Endothelial cell of umbilical vein (primary cell): ENCODE measurements around the gene GSE1. TPM values are rescaled to one million over a fixed set of nuclear protein-coding genes. Genes with fewer than 3 reads are reported as not detected.

ENCODE experiments used
- BruUV-seq: library from RNA; stranded (reverse); fragments of 400-500 nt; replicated peaks from 2 replicates; lab custom pipeline; 2021; lab: Mats Ljungman, UMichigan
- CTCF ChIA-PET: fragments of 300-600, 350-600 bp; sonication (Branson Sonifier 250); formaldehyde crosslinking; loops from one replicate; lab custom pipeline; 2021; ENCODE audit warnings: antibody characterized with exemption, inconsistent platforms; lab: Charles Lee
- POLR2A ChIA-PET: fragments of 300-600, 350-600 bp; sonication (Branson Sonifier 250); formaldehyde crosslinking; loops from one replicate; lab custom pipeline; 2021; ENCODE audit warnings: antibody characterized with exemption, inconsistent platforms; lab: Charles Lee
- DNase-seq: peaks from one replicate; pipeline ENCODE4 v3.0.0-alpha.2; 2011; ENCODE audit warnings: low read depth, low spot score
- FAIRE-seq: peaks from 2 replicates; lab custom pipeline; 2011; peaks lifted over from hg19 to GRCh38; lab: Jason Lieb, UNC
- H2AFZ ChIP-seq: 2 replicates; pipeline ENCODE4 v1.6.0; 2012; ENCODE audit warnings: low read depth, low read length, control low read depth, inconsistent platforms
- H3K27ac ChIP-seq: 2 replicates; pipeline ENCODE4 v1.5.1; 2011; ENCODE audit warnings: low read depth, mild to moderate bottlenecking, control low read depth, low read length, moderate library complexity; ENCODE audit not compliant: insufficient read depth
- H3K27me3 ChIP-seq, 2 experiments: 2 replicates each; pipeline versions ENCODE4 v1.6.0 to v1.6.1; 2011; ENCODE audit warnings: low read length in 2 of 2, mixed read lengths in 1 of 2; ENCODE audit not compliant: control insufficient read depth in 2 of 2, insufficient read depth in 2 of 2
- H3K36me3 ChIP-seq, 2 experiments: 2 replicates in 1 of 2; 3 replicates in 1 of 2; pipeline ENCODE4 v1.5.1; 2011; ENCODE audit warnings: low read length in 2 of 2, mild to moderate bottlenecking in 1 of 2, moderate library complexity in 1 of 2; ENCODE audit not compliant: control insufficient read depth in 2 of 2, insufficient read depth in 2 of 2; ENCODE audit errors: extremely low read depth in 1 of 2
- H3K4me1 ChIP-seq: 3 replicates; pipeline ENCODE4 v1.5.1; 2011; ENCODE audit warnings: mild to moderate bottlenecking, low read length; ENCODE audit not compliant: control insufficient read depth, insufficient read depth; ENCODE audit errors: extremely low read depth
- H3K4me2 ChIP-seq: 2 replicates; pipeline ENCODE4 v1.6.1; 2011; ENCODE audit warnings: low read length, control low read depth, mixed read lengths; ENCODE audit not compliant: insufficient read depth
- H3K4me3 ChIP-seq, 3 experiments: fragments of 200-600 bp in 1 of 3; sonication (generic), shearing (Covaris generic) in 1 of 3; replicated peaks in 1 of 3; 2 replicates each; pipeline ENCODE4 v1.5.1; 2011 to 2016; ENCODE audit warnings: control low read depth in 3 of 3, low read length in 3 of 3, mild to moderate bottlenecking in 2 of 3, inconsistent platforms in 1 of 3, low read depth in 1 of 3, moderate library complexity in 1 of 3; ENCODE audit not compliant: insufficient read depth in 1 of 3
- H3K79me2 ChIP-seq: 2 replicates; pipeline ENCODE4 v1.6.0; 2012; ENCODE audit warnings: low read length, inconsistent platforms; ENCODE audit not compliant: control insufficient read depth, insufficient read depth
- H3K9ac ChIP-seq: replicated peaks from 2 replicates; pipeline ENCODE3; 2011; ENCODE audit warnings: low read length, control low read depth; ENCODE audit not compliant: insufficient read depth; ENCODE audit errors: extremely low read depth
- H3K9me1 ChIP-seq: replicated peaks from 3 replicates; pipeline ENCODE4 v1.6.0; 2011; ENCODE audit warnings: mild to moderate bottlenecking, low read length; ENCODE audit not compliant: control insufficient read depth, insufficient read depth; ENCODE audit errors: extremely low read depth
- H3K9me3 ChIP-seq: replicated peaks from 2 replicates; pipeline ENCODE4 v1.5.1; 2012; ENCODE audit warnings: low read length, inconsistent platforms; ENCODE audit not compliant: control insufficient read depth, insufficient read depth
- H4K20me1 ChIP-seq: replicated peaks from 2 replicates; pipeline ENCODE3; 2011; ENCODE audit warnings: mild to moderate bottlenecking, low read length; ENCODE audit not compliant: control insufficient read depth, insufficient read depth; ENCODE audit errors: extremely low read depth
- CTCF ChIP-seq, 2 donors: IDR thresholded peaks; 1 replicate in 1 of 2; 2 replicates in 1 of 2; pipeline ENCODE4 v1.5.1; 2011; ENCODE audit warnings: low read length in 2 of 2, mild to moderate bottlenecking in 2 of 2, moderate library complexity in 2 of 2, control low read depth in 1 of 2, inconsistent platforms in 1 of 2, low read depth in 1 of 2; ENCODE audit not compliant: insufficient read depth in 1 of 2; ENCODE audit errors: extremely low read depth in 1 of 2
- EZH2 ChIP-seq: IDR thresholded peaks from 2 replicates; pipeline ENCODE4 v1.6.1; 2012; ENCODE audit warnings: borderline replicate concordance, low read depth, mild to moderate bottlenecking, moderate library complexity, low read length, inconsistent platforms; ENCODE audit not compliant: severe bottlenecking
- FOS ChIP-seq: IDR thresholded peaks from 2 replicates; pipeline ENCODE4 v1.6.1; 2011; ENCODE audit warnings: mild to moderate bottlenecking, low read length, moderate library complexity, borderline replicate concordance; ENCODE audit not compliant: insufficient read depth
- GATA2 ChIP-seq: IDR thresholded peaks from 2 replicates; pipeline ENCODE4 v1.7.0; 2011; ENCODE audit warnings: low read depth, mild to moderate bottlenecking, moderate library complexity, mixed read lengths, low read length; ENCODE audit not compliant: insufficient read length, insufficient read depth
- JUN ChIP-seq: IDR thresholded peaks from 2 replicates; pipeline ENCODE4 v1.6.1; 2011; ENCODE audit warnings: borderline replicate concordance, low read depth; ENCODE audit not compliant: insufficient read length, insufficient read depth
- MAX ChIP-seq: IDR thresholded peaks from 2 replicates; pipeline ENCODE4 v1.6.1; 2011; ENCODE audit not compliant: insufficient read depth, insufficient read length
- MYC ChIP-seq: IDR thresholded peaks from one replicate; pipeline ENCODE4 v1.6.1; 2011; ENCODE audit warnings: mild to moderate bottlenecking, low read depth, low read length
- POLR2A ChIP-seq: IDR thresholded peaks from 2 replicates; pipeline ENCODE4 v1.6.1; 2012; ENCODE audit warnings: low read depth, mild to moderate bottlenecking, control low read depth, low read length
- POLR2AphosphoS5 ChIP-seq: IDR thresholded peaks from 2 replicates; pipeline ENCODE4 v1.6.1; 2012; ENCODE audit warnings: low read depth, mild to moderate bottlenecking, control low read depth, low read length, moderate library complexity; ENCODE audit not compliant: insufficient read depth
- dilution Hi-C: fragments of 300-500 bp; cut with MboI; formaldehyde crosslinking; loops from one replicate; pipeline ENCODE4 v1.15.0; 2019; ENCODE audit warnings: low sequenced_read_pairs; ENCODE audit not compliant: extremely low pct_ligation_motif_present
- intact Hi-C: fragments of 100-400 bp; cut with micrococcal nuclease; formaldehyde crosslinking; loops from one replicate; pipeline ENCODE4 v1.10.0; 2022
- polyA plus RNA-seq, 4 experiments: library from polyadenylated mRNA; depleted of rRNA in 3 of 4; stranded (reverse) in 3 of 4; unstranded in 1 of 4; fragments of >200 nt; gene quantifications; 2 replicates each; pipeline versions ENCODE4 v1.2.1 to v1.2.3, GENCODE V29; 2011 to 2012; ENCODE audit warnings: missing spikeins in 1 of 4
- total RNA-seq: library from RNA; stranded (reverse); gene quantifications from 2 replicates; pipeline ENCODE4 v1.2.3, GENCODE V29; 2021

Gene GSE1
- total and polyA plus RNA-seq, 2 donors (not counting 3 experiments of a cell fraction or from before 2014, with no cell fraction given): 4.2 to 18.3 TPM

- Histone ChIP-seq H3K4me3 (no peak overlapping the region), H3K36me3 (no peaks in the 10 kb centered on the region), H3K27me3 (no peaks in the 10 kb centered on the region), H3K9me1 (no peaks in the 10 kb centered on the region), H2AFZ (no peak overlapping the region), H3K4me2 (no peak overlapping the region), H3K79me2 (no peaks in the 10 kb centered on the region), H3K9ac (no peak overlapping the region), H4K20me1 (peaks cover under 1% of the 10 kb centered on the region), H3K9me3 (no peaks in the 10 kb centered on the region), H3K27ac (no peak overlapping the region), H3K4me1 (peaks cover 3% of the 10 kb centered on the region)
- intact Hi-C loops: no loop called here
- BruUV-seq: no TSS peak
- POLR2A ChIA-PET: no interaction called here
- TF ChIP-seq MYC: no peak
- no peak for TF ChIP-seq EZH2
- no peak for TF ChIP-seq POLR2AphosphoS5
- no peak for TF ChIP-seq MAX
- TF ChIP-seq JUN: no peak
- TF ChIP-seq GATA2: no peak
- no peak for TF ChIP-seq FOS
- TF ChIP-seq POLR2A: no peak
- TF ChIP-seq CTCF (IDR thresholded peaks at IDR 0.05; ENCODE audit: extremely low read depth in 1 of 2, insufficient read depth in 1 of 2, low read depth in 1 of 2, low read length in 2 of 2): no peak
- dilution Hi-C loops: no loop called here
- CTCF ChIA-PET: interaction anchor here (1.4 kb wide), 1 partner anchor 454 kb away, joined by 4 read pairs; no protein-coding TSS in a partner anchor
- no peak for FAIRE-seq
- no peak for DNase-seq
These were observed 44.0 kb upstream of the GSE1 start for GRCh38 chr16:85569039-85569614.
